H1 (cell line): ENCODE data around the gene OR2A42.
"Not testable (repeated sequence)": the region's sequence is repeated elsewhere in the genome, so short reads cannot be mapped to it uniquely, and the experiment has no call there.

Experiments
- CTCF ChIP-seq, 3 experiments: IDR thresholded peaks; 1 replicate in 2 of 3; 2 replicates in 1 of 3; pipeline versions ENCODE4 v1.5.1 to v1.6.1; 2011; ENCODE audit warnings: low read length in 3 of 3, mild to moderate bottlenecking in 3 of 3, inconsistent platforms in 2 of 3, low read depth in 1 of 3, moderate library complexity in 1 of 3; ENCODE audit not compliant: insufficient read depth in 1 of 3; ENCODE audit errors: control extremely low read depth in 1 of 3
- HDAC2 ChIP-seq, 2 experiments: fragments of 300-600 bp in 1 of 2; sonication (generic) in 1 of 2; IDR thresholded peaks; 2 replicates each; pipeline ENCODE4 v1.6.1; 2011 to 2012; ENCODE audit warnings: low read depth in 2 of 2, low read length in 2 of 2, mild to moderate bottlenecking in 2 of 2, moderate library complexity in 2 of 2, borderline replicate concordance in 1 of 2, inconsistent platforms in 1 of 2
- JUND ChIP-seq: IDR thresholded peaks from 2 replicates; pipeline ENCODE4 v1.6.1; 2011; ENCODE audit warnings: mild to moderate bottlenecking, improper control_type of control experiment, low read length
- NANOG ChIP-seq: IDR thresholded peaks from 2 replicates; pipeline ENCODE4 v1.6.1; 2011; ENCODE audit warnings: low read length, low read depth, mild to moderate bottlenecking, inconsistent platforms; ENCODE audit not compliant: insufficient read depth, poor library complexity, severe bottlenecking
- POLR2A ChIP-seq, 2 experiments: IDR thresholded peaks; 1 replicate in 1 of 2; 2 replicates in 1 of 2; pipeline ENCODE4 v1.6.1; 2011; ENCODE audit warnings: low read depth in 2 of 2, low read length in 2 of 2, mild to moderate bottlenecking in 2 of 2; ENCODE audit errors: control extremely low read depth in 1 of 2
- POLR2AphosphoS5 ChIP-seq: IDR thresholded peaks from 2 replicates; pipeline ENCODE4 v1.6.1; 2011; ENCODE audit warnings: low read depth, low read length
- SIN3A ChIP-seq, 2 experiments: IDR thresholded peaks in 1 of 2; conservative IDR thresholded peaks in 1 of 2; 2 replicates each; pipeline ENCODE4 v1.6.1; 2011 to 2012; ENCODE audit warnings: low read length in 2 of 2, improper control_type of control experiment in 1 of 2, low read depth in 1 of 2, mild to moderate bottlenecking in 1 of 2
- SP4 ChIP-seq: IDR thresholded peaks from 2 replicates; pipeline ENCODE4 v1.6.1; 2012; ENCODE audit warnings: low read length, inconsistent platforms
- TAF1 ChIP-seq: IDR thresholded peaks from 2 replicates; pipeline ENCODE4 v1.6.1; 2011; ENCODE audit warnings: mild to moderate bottlenecking, low read depth, low read length
- YY1 ChIP-seq: IDR thresholded peaks from 2 replicates; pipeline ENCODE4 v1.6.1; 2011; ENCODE audit warnings: low read depth, mild to moderate bottlenecking, low read length
- ZNF274 ChIP-seq: IDR thresholded peaks from 2 replicates; pipeline ENCODE4 v1.7.0; 2012; ENCODE audit warnings: low read length, borderline replicate concordance; ENCODE audit errors: extremely low read depth
- TF ChIP-seq, protein P1 (sequence below): fragments of 300-600 bp; sonication (generic); IDR thresholded peaks from 2 replicates; pipeline ENCODE4 v1.7.1; 2012; ENCODE audit warnings: low read length, moderate library complexity, mild to moderate bottlenecking, inconsistent platforms; ENCODE audit not compliant: insufficient replicate concordance

DNA sequence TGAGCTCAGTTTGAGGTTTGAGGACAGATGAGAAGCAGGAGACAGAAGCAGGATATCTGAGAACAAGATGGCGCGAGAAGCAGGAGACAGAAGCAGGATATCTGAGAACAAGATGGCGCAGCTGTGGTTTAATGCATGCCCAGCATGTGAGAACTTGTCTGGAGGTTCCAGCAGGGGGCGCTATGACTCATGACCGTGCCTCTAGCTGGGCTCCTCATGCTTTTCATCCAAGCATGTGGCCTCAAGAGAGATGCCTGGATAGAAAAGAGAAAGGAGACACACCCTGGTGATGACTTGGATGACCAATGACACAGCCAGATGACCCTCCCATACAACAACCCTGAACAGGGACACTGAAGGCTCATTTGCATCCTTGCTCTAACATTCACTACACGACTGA lies 40.6 kb upstream of the OR2A42 start:
- not testable (repeated sequence) for TF ChIP-seq HDAC2 (IDR thresholded peaks at IDR 0.05; ENCODE audit: borderline replicate concordance in 1 of 2, low read depth in 2 of 2, low read length in 2 of 2); TAF1; CTCF (IDR thresholded peaks at IDR 0.05; ENCODE audit: control extremely low read depth in 1 of 3, insufficient read depth in 1 of 3, low read depth in 1 of 3, low read length in 3 of 3); POLR2AphosphoS5; SP4; ZNF274; JUND; SIN3A (conservative IDR thresholded peaks at IDR 0.05 in 1 of 2, IDR thresholded peaks at IDR 0.05 in 1 of 2; ENCODE audit: low read depth in 1 of 2, low read length in 2 of 2); POLR2A (IDR thresholded peaks at IDR 0.05; ENCODE audit: control extremely low read depth in 1 of 2, low read depth in 2 of 2, low read length in 2 of 2); NANOG; YY1
- TF ChIP-seq, protein P1, sequence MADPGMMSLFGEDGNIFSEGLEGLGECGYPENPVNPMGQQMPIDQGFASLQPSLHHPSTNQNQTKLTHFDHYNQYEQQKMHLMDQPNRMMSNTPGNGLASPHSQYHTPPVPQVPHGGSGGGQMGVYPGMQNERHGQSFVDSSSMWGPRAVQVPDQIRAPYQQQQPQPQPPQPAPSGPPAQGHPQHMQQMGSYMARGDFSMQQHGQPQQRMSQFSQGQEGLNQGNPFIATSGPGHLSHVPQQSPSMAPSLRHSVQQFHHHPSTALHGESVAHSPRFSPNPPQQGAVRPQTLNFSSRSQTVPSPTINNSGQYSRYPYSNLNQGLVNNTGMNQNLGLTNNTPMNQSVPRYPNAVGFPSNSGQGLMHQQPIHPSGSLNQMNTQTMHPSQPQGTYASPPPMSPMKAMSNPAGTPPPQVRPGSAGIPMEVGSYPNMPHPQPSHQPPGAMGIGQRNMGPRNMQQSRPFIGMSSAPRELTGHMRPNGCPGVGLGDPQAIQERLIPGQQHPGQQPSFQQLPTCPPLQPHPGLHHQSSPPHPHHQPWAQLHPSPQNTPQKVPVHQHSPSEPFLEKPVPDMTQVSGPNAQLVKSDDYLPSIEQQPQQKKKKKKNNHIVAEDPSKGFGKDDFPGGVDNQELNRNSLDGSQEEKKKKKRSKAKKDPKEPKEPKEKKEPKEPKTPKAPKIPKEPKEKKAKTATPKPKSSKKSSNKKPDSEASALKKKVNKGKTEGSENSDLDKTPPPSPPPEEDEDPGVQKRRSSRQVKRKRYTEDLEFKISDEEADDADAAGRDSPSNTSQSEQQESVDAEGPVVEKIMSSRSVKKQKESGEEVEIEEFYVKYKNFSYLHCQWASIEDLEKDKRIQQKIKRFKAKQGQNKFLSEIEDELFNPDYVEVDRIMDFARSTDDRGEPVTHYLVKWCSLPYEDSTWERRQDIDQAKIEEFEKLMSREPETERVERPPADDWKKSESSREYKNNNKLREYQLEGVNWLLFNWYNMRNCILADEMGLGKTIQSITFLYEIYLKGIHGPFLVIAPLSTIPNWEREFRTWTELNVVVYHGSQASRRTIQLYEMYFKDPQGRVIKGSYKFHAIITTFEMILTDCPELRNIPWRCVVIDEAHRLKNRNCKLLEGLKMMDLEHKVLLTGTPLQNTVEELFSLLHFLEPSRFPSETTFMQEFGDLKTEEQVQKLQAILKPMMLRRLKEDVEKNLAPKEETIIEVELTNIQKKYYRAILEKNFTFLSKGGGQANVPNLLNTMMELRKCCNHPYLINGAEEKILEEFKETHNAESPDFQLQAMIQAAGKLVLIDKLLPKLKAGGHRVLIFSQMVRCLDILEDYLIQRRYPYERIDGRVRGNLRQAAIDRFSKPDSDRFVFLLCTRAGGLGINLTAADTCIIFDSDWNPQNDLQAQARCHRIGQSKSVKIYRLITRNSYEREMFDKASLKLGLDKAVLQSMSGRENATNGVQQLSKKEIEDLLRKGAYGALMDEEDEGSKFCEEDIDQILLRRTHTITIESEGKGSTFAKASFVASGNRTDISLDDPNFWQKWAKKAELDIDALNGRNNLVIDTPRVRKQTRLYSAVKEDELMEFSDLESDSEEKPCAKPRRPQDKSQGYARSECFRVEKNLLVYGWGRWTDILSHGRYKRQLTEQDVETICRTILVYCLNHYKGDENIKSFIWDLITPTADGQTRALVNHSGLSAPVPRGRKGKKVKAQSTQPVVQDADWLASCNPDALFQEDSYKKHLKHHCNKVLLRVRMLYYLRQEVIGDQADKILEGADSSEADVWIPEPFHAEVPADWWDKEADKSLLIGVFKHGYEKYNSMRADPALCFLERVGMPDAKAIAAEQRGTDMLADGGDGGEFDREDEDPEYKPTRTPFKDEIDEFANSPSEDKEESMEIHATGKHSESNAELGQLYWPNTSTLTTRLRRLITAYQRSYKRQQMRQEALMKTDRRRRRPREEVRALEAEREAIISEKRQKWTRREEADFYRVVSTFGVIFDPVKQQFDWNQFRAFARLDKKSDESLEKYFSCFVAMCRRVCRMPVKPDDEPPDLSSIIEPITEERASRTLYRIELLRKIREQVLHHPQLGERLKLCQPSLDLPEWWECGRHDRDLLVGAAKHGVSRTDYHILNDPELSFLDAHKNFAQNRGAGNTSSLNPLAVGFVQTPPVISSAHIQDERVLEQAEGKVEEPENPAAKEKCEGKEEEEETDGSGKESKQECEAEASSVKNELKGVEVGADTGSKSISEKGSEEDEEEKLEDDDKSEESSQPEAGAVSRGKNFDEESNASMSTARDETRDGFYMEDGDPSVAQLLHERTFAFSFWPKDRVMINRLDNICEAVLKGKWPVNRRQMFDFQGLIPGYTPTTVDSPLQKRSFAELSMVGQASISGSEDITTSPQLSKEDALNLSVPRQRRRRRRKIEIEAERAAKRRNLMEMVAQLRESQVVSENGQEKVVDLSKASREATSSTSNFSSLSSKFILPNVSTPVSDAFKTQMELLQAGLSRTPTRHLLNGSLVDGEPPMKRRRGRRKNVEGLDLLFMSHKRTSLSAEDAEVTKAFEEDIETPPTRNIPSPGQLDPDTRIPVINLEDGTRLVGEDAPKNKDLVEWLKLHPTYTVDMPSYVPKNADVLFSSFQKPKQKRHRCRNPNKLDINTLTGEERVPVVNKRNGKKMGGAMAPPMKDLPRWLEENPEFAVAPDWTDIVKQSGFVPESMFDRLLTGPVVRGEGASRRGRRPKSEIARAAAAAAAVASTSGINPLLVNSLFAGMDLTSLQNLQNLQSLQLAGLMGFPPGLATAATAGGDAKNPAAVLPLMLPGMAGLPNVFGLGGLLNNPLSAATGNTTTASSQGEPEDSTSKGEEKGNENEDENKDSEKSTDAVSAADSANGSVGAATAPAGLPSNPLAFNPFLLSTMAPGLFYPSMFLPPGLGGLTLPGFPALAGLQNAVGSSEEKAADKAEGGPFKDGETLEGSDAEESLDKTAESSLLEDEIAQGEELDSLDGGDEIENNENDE = not testable (repeated sequence)
